Measurements from ENCODE around the gene IL17RE.

The IL17RE gene

GRCh38 chr3:9909221-9910013 is 6.8 kb downstream of the IL17RE start:
- no peak for DNase-seq

GRCh38 chr3:9911863-9912262 is 9.2 kb downstream of the IL17RE start:
- DNase-seq, result no peak

GRCh38 chr3:9912294-9912935 is 9.8 kb downstream of the IL17RE start:
- no peak for DNase-seq

GRCh38 chr3:9913601-9914000 is 11.0 kb downstream of the IL17RE start:
- DNase-seq, result no peak

- DNase-seq, result no peak
Observed at GRCh38 chr3:9914011-9914410, 11.4 kb downstream of the IL17RE start.

GRCh38 chr3:9914559-9915253 is 12.1 kb downstream of the IL17RE start:
- peak; percentile 20 for DNase-seq

- DNase-seq, result no peak
Observed at GRCh38 chr3:9915254-9916141, 12.8 kb downstream of the IL17RE start.

GRCh38 chr3:9916346-9916733 is 13.7 kb downstream of the IL17RE start:
- no peak for DNase-seq

- DNase-seq, result no peak
Observed at GRCh38 chr3:9916734-9917680, 14.4 kb downstream of the IL17RE start, which contains the start of gene IL17RC. Gene IL17RC (plus strand): TSS chr3:9917098. CDS start chr3:9917316, 218 bp downstream.

GRCh38 chr3:9917820-9918219 is 15.2 kb downstream of the IL17RE start:
- DNase-seq, result no peak

- no peak for DNase-seq
Observed at GRCh38 chr3:9918261-9919038, 15.8 kb downstream of the IL17RE start.

GRCh38 chr3:9928158-9928557 is 25.5 kb downstream of the IL17RE start:
- DNase-seq, result no peak

- DNase-seq, result no peak
Observed at GRCh38 chr3:9930804-9931418, 28.3 kb downstream of the IL17RE start.

- no peak for DNase-seq
Observed at GRCh38 chr3:9932535-9932842, 29.8 kb downstream of the IL17RE start.

- peak; percentile 86 for DNase-seq
Observed at GRCh38 chr3:9932843-9933560, 30.4 kb downstream of the IL17RE start.

- peak; percentile 97 for DNase-seq
Observed at GRCh38 chr3:9933561-9934234, 31.1 kb downstream of the IL17RE start, which contains the start of gene CRELD1. Gene CRELD1 (plus strand): TSS chr3:9933834. CDS start chr3:9934439, 605 bp downstream.

- peak; percentile 48 for DNase-seq
Observed at GRCh38 chr3:9934235-9934621, 31.6 kb downstream of the IL17RE start.

- no peak for DNase-seq
Observed at GRCh38 chr3:9934993-9935392, 32.3 kb downstream of the IL17RE start.

GRCh38 chr3:9935966-9936510 is 33.4 kb downstream of the IL17RE start:
- no peak for DNase-seq

Measured in activated CD4-positive, alpha-beta T cell treated with anti-CD3 and anti-CD28 coated beads, Interleukin-2, amount 50 U/mL, for 1 hour (primary cell).